Keratinocyte (primary cell): ENCODE measurements around the gene ACSS2. TPM values are rescaled to one million over a fixed set of nuclear protein-coding genes. Genes with fewer than 3 reads are reported as not detected.

Source experiments
- DNase-seq: peaks from one replicate; pipeline ENCODE4 v3.0.0-alpha.2; 2011; ENCODE audit warnings: low read depth, missing footprints, low spot score
- FAIRE-seq: peaks from 2 replicates; lab custom pipeline; 2011; peaks lifted over from hg19 to GRCh38; lab: Jason Lieb, UNC
- H2AFZ ChIP-seq: 2 replicates; pipeline ENCODE4 v1.6.0; 2012; ENCODE audit warnings: low read length, control low read depth, inconsistent platforms; ENCODE audit not compliant: control insufficient read depth
- H3K27ac ChIP-seq: 2 replicates; pipeline ENCODE4 v1.5.1; 2011; ENCODE audit warnings: low read length; ENCODE audit not compliant: control insufficient read depth, insufficient read depth
- H3K27me3 ChIP-seq: 3 replicates; pipeline ENCODE4 v1.6.0; 2011; ENCODE audit warnings: low read length; ENCODE audit not compliant: control insufficient read depth, insufficient read depth; ENCODE audit errors: extremely low read depth
- H3K36me3 ChIP-seq, 2 experiments: 2 replicates in 1 of 2; 3 replicates in 1 of 2; pipeline ENCODE4 v1.5.1; 2011; ENCODE audit warnings: low read length in 2 of 2, mild to moderate bottlenecking in 1 of 2; ENCODE audit not compliant: control insufficient read depth in 2 of 2, insufficient read depth in 2 of 2; ENCODE audit errors: extremely low read depth in 1 of 2
- H3K4me1 ChIP-seq: 3 replicates; pipeline ENCODE4 v1.5.1; 2011; ENCODE audit warnings: low read length; ENCODE audit not compliant: control insufficient read depth, insufficient read depth; ENCODE audit errors: extremely low read depth
- H3K4me2 ChIP-seq: 3 replicates; pipeline ENCODE4 v1.6.0; 2011; ENCODE audit warnings: low read depth, low read length; ENCODE audit not compliant: control insufficient read depth, insufficient read depth; ENCODE audit errors: extremely low read depth
- H3K4me3 ChIP-seq, 3 experiments: fragments of 200-600 bp in 1 of 3; sonication (generic) in 1 of 3; 2 replicates in 2 of 3; 3 replicates in 1 of 3; pipeline ENCODE4 v1.5.1; 2011 to 2016; ENCODE audit warnings: low read length in 3 of 3, mild to moderate bottlenecking in 3 of 3, control low read depth in 2 of 3, inconsistent platforms in 1 of 3, low read depth in 1 of 3, mixed read lengths in 1 of 3, mixed run types in 1 of 3, moderate library complexity in 1 of 3; ENCODE audit not compliant: control insufficient read depth in 2 of 3, insufficient read depth in 2 of 3; ENCODE audit errors: extremely low read depth in 1 of 3
- H3K79me2 ChIP-seq: 2 replicates; pipeline ENCODE4 v1.6.0; 2012; ENCODE audit warnings: low read length; ENCODE audit not compliant: control insufficient read depth, insufficient read depth
- H3K9ac ChIP-seq: 3 replicates; pipeline ENCODE4 v1.6.0; 2011; ENCODE audit warnings: low read length; ENCODE audit not compliant: control insufficient read depth, insufficient read depth; ENCODE audit errors: extremely low read depth
- H3K9me1 ChIP-seq: 3 replicates; pipeline ENCODE4 v1.6.0; 2011; ENCODE audit warnings: low read length; ENCODE audit not compliant: control insufficient read depth, insufficient read depth; ENCODE audit errors: extremely low read depth
- H3K9me3 ChIP-seq: 2 replicates; pipeline ENCODE4 v1.5.1; 2012; ENCODE audit warnings: low read depth, low read length; ENCODE audit not compliant: control insufficient read depth
- H4K20me1 ChIP-seq: 3 replicates; pipeline ENCODE4 v1.6.0; 2011; ENCODE audit warnings: low read length; ENCODE audit not compliant: control insufficient read depth, insufficient read depth; ENCODE audit errors: extremely low read depth
- EZH2 ChIP-seq: IDR thresholded peaks from one replicate; pipeline ENCODE4 v1.6.1; 2012; ENCODE audit warnings: inconsistent platforms, mild to moderate bottlenecking, low read length, moderate library complexity
- dilution Hi-C: fragments of 300-500 bp; cut with MboI; formaldehyde crosslinking; loops from one replicate; pipeline ENCODE4 v1.7.0; 2020; ENCODE audit warnings: low sequenced_read_pairs; ENCODE audit not compliant: extremely low pct_ligation_motif_present
- polyA plus RNA-seq, 5 experiments: library from polyadenylated mRNA; depleted of rRNA in 3 of 5; stranded (reverse) in 3 of 5; stranded (forward) in 1 of 5; unstranded in 1 of 5; fragments of >200 nt; gene quantifications; 1 replicate in 1 of 5; 2 replicates in 3 of 5; 3 replicates in 1 of 5; pipeline versions ENCODE4 v1.2.1 to v1.2.3, GENCODE V29; 2011 to 2012; ENCODE audit warnings: missing spikeins in 2 of 5, low read depth in 1 of 5, low replicate concordance in 1 of 5
- TF ChIP-seq, protein P1 (sequence below), 3 experiments: IDR thresholded peaks in 1 of 3; conservative IDR thresholded peaks in 1 of 3; optimal IDR thresholded peaks in 1 of 3; 2 replicates in 2 of 3; 3 replicates in 1 of 3; pipeline versions ENCODE3 to v1.5.1; 2011; ENCODE audit warnings: low read length in 3 of 3, mild to moderate bottlenecking in 3 of 3, moderate library complexity in 2 of 3, control low read depth in 1 of 3, inconsistent platforms in 1 of 3; ENCODE audit not compliant: insufficient read depth in 2 of 3; ENCODE audit errors: extremely low read depth in 1 of 3

Gene ACSS2
- polyA plus RNA-seq, 1 donor (not counting 4 experiments of a cell fraction or from before 2014, with no cell fraction given) = 90.6 TPM

DNA sequence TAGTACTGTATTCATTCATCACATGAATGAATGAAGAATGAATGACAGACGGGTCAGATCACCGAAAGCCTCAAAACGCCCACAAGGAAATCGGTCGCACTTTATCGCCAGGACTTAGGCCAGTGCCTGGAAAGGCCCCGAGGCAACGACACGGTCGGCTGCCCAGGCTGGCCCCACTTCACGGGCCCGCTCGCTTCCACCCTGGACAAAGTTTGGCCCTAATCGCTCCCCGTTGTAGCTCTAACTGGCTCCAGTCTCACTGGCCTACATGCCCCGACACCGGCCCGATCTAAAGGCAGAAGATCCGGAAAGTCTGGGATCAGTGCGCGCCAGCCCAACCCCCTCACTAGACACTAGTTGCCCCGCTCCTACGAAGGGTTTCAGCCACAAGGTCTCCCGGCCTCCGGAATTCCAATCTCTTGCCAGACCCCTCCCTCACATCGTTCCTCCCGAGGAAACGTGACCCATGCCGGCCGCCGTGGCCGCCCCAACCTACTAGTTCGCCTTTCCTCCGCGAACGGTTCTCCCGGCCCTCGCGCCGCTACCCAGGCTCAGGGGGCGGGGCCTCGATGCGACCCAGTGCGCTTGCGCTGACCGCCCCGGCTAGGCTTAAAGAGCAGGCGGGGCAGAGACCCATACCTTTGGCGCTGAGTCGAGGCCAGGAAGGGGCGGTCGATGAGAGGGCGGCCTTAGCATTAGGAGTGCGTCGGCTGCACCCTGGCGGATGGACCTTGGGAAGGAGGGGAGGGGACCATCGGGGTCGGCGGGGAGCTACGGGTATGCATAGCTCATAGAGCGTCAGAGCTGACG is 79.0 kb downstream of the ACSS2 start, which contains the start of the genes GSS and MYH7B:
GSS (minus strand) TSS at position 576 of the 810 bp plus-strand sequence. CDS start 3,954 bp downstream, outside the sequence.
MYH7B (plus strand) TSS at position 638 of the 810 bp plus-strand sequence. CDS start 22,138 bp downstream, outside the sequence.
- H3K4me3 ChIP-seq = peak within 1 kb of the TSS; percentile 57 to 94 (median 91)
- peak; percentile 76 for DNase-seq
- no peaks in the 10 kb centered on the region for H4K20me1 ChIP-seq
- TF ChIP-seq EZH2 = no peak
- TF ChIP-seq, protein P1, sequence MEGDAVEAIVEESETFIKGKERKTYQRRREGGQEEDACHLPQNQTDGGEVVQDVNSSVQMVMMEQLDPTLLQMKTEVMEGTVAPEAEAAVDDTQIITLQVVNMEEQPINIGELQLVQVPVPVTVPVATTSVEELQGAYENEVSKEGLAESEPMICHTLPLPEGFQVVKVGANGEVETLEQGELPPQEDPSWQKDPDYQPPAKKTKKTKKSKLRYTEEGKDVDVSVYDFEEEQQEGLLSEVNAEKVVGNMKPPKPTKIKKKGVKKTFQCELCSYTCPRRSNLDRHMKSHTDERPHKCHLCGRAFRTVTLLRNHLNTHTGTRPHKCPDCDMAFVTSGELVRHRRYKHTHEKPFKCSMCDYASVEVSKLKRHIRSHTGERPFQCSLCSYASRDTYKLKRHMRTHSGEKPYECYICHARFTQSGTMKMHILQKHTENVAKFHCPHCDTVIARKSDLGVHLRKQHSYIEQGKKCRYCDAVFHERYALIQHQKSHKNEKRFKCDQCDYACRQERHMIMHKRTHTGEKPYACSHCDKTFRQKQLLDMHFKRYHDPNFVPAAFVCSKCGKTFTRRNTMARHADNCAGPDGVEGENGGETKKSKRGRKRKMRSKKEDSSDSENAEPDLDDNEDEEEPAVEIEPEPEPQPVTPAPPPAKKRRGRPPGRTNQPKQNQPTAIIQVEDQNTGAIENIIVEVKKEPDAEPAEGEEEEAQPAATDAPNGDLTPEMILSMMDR (optimal IDR thresholded peaks at IDR 0.05 in 1 of 3, IDR thresholded peaks at IDR 0.05 in 1 of 3, conservative IDR thresholded peaks at IDR 0.05 in 1 of 3; ENCODE audit: extremely low read depth in 1 of 3, insufficient read depth in 2 of 3, low read length in 3 of 3) = peak; percentile 32 to 85 (median 49)
- no peaks in the 10 kb centered on the region for H3K9me3 ChIP-seq
- H3K9me1 ChIP-seq = peaks cover 2% of the 10 kb centered on the region
- peak within 1 kb of the TSS; percentile 89 for H2AFZ ChIP-seq
- peak; percentile 43 for FAIRE-seq
- H3K4me1 ChIP-seq = peaks cover 38% of the 10 kb centered on the region
- H3K27me3 ChIP-seq = no peaks in the 10 kb centered on the region
- dilution Hi-C loops = no loop called here
- H3K9ac ChIP-seq = peak within 1 kb of the TSS; percentile 90
- peaks cover 12% of the 10 kb centered on the region for H3K79me2 ChIP-seq
- no peaks in the 10 kb centered on the region for H3K36me3 ChIP-seq
- peak within 1 kb of the TSS; percentile 84 for H3K27ac ChIP-seq
- H3K4me2 ChIP-seq = peak within 1 kb of the TSS; percentile 100

DNA sequence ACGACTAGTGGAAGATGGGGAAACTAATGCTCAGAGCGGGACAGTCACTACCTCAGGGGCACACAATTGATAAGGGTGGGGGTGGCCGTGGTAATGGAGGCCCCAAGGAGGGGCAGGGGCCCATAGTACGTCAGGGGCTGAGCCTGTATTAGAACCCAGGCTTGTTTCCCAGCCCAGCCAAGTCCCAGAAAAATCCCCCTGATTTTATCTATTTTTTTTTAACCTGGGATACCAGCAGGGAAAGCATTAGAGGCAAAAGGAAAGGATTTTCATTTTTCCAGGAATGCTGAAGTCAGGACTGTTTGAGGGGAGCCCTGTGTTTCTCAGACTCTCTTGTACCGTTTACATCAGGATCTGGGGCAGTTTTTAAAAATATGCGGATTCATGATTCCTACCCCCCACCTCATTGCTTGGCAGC is 79.6 kb downstream of the ACSS2 start:
- dilution Hi-C loops = no loop called here
- Histone ChIP-seq H3K9ac (peak overlapping the region; percentile 90), H3K9me1 (peaks cover 2% of the 10 kb centered on the region), H3K4me1 (peaks cover 35% of the 10 kb centered on the region), H4K20me1 (no peaks in the 10 kb centered on the region), H3K27ac (peak overlapping the region; percentile 84), H3K36me3 (no peaks in the 10 kb centered on the region), H2AFZ (peak overlapping the region; percentile 89), H3K4me3 (peak overlapping the region; percentile 57 to 94 (median 91)), H3K79me2 (peaks cover 12% of the 10 kb centered on the region), H3K4me2 (peak overlapping the region; percentile 100), H3K27me3 (no peaks in the 10 kb centered on the region), H3K9me3 (no peaks in the 10 kb centered on the region)
- TF ChIP-seq, protein P1 (optimal IDR thresholded peaks at IDR 0.05 in 1 of 3, IDR thresholded peaks at IDR 0.05 in 1 of 3, conservative IDR thresholded peaks at IDR 0.05 in 1 of 3; ENCODE audit: extremely low read depth in 1 of 3, insufficient read depth in 2 of 3, low read length in 3 of 3) = no peak
- TF ChIP-seq EZH2 = no peak
- DNase-seq (no peak), FAIRE-seq (no peak)
